Astrocyte of the spinal cord (primary cell): Measurements from ENCODE around the gene PBX1.

ENCODE experiments used
- DNase-seq: peaks from one replicate; pipeline ENCODE4 v3.0.0; 2011; ENCODE audit warnings: low read depth, low spot score
- H3K4me3 ChIP-seq: 2 replicates; pipeline ENCODE4 v1.5.1; 2011; ENCODE audit warnings: low read depth, mild to moderate bottlenecking, low read length, moderate library complexity
- in situ Hi-C: cut with HindIII; loops from 2 replicates; pipeline ENCODE4 v1.10.0; 2017; ENCODE audit warnings: low sequenced_read_pairs
- TF ChIP-seq, protein P1 (sequence below): IDR thresholded peaks from 2 replicates; pipeline ENCODE4 v1.5.1; 2012; ENCODE audit warnings: low read depth, mild to moderate bottlenecking, low read length, inconsistent platforms

PBX1 gene

GRCh38 chr1:164856381-164856780 lies 297.4 kb downstream of the PBX1 start:
- TF ChIP-seq, protein P1, sequence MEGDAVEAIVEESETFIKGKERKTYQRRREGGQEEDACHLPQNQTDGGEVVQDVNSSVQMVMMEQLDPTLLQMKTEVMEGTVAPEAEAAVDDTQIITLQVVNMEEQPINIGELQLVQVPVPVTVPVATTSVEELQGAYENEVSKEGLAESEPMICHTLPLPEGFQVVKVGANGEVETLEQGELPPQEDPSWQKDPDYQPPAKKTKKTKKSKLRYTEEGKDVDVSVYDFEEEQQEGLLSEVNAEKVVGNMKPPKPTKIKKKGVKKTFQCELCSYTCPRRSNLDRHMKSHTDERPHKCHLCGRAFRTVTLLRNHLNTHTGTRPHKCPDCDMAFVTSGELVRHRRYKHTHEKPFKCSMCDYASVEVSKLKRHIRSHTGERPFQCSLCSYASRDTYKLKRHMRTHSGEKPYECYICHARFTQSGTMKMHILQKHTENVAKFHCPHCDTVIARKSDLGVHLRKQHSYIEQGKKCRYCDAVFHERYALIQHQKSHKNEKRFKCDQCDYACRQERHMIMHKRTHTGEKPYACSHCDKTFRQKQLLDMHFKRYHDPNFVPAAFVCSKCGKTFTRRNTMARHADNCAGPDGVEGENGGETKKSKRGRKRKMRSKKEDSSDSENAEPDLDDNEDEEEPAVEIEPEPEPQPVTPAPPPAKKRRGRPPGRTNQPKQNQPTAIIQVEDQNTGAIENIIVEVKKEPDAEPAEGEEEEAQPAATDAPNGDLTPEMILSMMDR: no peak
- no peak overlapping the region for H3K4me3 ChIP-seq
- in situ Hi-C loops: no loop called here
- DNase-seq: no peak

DNA sequence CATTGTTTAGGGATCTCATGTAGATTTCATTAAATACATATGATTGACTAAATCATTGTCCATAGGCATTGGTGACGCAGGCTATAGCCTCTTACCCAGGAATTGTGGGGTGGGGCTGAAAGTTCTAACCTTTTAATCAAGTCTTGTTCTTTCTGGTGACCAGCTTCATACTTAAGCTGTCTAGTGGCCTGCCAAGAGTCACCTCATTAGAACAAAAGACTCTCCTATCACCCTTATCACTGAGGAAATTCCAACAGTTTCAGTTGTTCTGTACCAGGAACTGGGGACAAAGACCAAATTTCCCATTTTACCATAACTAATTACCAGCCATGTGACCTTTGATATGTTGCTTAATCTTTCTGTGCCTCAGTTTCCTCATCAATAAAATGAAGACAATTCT lies 298.5 kb downstream of the PBX1 start:
- DNase-seq: no peak
- in situ Hi-C loops: no loop called here
- no peak overlapping the region for H3K4me3 ChIP-seq
- TF ChIP-seq, protein P1: no peak

DNA sequence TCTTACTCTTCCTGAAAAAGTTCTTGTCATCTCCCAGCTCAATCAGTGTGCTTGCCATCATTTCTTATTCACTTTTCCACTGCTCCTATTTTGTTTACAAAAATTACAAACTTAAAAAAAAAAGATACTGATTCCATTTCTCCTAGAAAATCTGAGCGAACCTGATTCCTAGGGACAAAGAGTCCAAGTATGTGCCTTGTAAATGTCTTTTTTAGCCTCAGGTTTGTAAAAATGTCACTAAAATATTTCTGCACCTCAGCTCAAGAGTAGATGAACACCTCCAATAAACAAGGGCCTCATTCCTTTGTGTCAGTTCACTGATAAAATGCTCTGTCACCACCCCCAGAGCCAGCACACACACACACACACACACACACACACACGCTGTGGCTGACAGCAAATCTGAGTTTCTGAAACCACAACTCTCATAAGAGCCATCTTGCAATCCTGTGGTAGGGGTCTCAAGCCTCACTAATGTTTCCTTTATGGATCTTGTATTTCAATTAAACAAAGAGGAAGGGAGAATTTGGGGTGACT lies 299.2 kb downstream of the PBX1 start:
- TF ChIP-seq, protein P1: no peak
- no peak overlapping the region for H3K4me3 ChIP-seq
- in situ Hi-C loops: no loop called here
- no peak for DNase-seq

GRCh38 chr1:164861632-164862031 lies 302.6 kb downstream of the PBX1 start:
- in situ Hi-C loops: no loop called here
- TF ChIP-seq, protein P1: no peak
- H3K4me3 ChIP-seq: no peak overlapping the region
- no peak for DNase-seq

DNA sequence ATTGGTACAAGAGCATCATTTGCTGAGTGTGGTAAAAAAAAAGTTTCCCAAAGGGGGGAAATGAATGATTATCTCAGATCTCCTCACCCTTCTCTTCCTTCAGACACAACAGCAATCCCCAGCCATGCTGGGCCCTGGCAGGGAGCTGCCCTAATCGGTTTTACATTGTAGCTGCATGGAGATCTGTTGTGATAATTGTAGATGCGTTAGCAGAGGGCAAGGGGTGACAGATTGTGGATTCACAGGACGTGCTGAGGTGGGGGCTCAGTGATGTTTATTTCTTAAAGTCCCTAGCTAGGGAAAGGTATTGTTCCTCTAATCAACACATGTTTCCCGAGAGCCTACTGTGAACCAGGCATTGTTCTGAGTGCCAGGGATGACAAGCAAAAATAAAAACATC lies 304.1 kb downstream of the PBX1 start:
- in situ Hi-C loops: no loop called here
- no peak overlapping the region for H3K4me3 ChIP-seq
- DNase-seq: no peak
- TF ChIP-seq, protein P1: no peak

DNA sequence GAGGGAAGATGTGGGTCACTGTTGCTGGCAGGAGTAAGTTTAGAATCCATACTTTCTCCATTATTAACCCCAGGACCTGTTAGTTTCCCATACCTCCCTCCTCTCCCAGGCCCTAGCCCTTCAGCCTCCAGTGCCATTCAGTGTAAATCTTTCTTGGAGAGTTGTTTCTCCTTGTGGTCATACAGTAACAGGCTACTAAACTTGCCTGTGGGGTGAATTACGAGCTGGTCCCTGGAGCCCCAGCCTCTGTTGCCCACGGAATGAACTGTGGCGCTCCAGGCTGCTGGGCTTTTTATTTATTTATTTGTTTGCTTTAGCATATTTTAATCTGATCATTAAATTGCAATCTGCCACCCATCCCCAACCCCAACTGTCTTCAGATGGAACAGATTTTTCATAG lies 305.2 kb downstream of the PBX1 start:
- no peak for DNase-seq
- TF ChIP-seq, protein P1: no peak
- in situ Hi-C loops: no loop called here
- H3K4me3 ChIP-seq: no peak overlapping the region

DNA sequence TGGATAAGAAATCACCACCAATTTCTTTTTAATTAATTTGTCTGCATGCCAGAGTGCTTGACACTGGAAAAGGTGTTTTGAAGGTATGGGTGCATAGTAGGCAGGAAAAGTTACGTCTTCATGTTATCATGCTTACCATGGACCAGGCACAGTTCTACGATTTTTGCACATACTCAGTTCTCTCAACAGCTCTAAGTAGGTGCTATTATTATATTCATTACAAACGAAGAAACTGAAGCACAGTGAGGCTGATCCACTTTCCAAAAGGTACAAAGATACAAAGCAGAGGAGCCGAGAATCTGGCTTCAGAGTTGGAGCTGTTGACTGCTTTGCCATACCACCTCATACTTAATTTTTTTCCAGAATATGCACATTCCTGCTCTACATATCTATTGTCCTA lies 306.4 kb downstream of the PBX1 start:
- in situ Hi-C loops: no loop called here
- no peak for DNase-seq
- no peak overlapping the region for H3K4me3 ChIP-seq
- TF ChIP-seq, protein P1: no peak
